ENCODE measurements around the gene FCF1.
"Not testable (repeated sequence)": the region's sequence is repeated elsewhere in the genome, so short reads cannot be mapped to it uniquely, and the experiment has no call there.

Gene FCF1

DNA sequence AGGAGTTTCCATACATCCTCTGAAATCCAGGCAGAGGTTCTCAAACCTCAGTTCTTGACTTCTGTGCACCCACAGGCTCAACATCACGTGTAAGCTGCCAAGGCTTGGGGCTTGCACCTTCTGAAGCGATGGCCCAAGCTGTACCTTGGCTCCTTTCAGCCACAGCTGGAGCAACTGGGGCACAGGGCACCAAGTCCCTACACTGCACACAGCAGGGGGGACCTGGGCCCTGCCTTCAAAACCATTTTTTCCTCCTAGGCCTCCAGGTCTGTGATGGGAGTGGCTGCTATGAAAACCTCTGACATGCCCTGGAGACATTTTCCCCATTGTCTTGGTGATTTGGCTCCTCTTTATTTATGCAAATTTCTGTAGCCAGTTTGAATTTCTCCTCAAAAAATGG is 10.7 kb upstream of the FCF1 start:
- no peak for DNase-seq (ENCODE audit: low read depth in 3 of 3)

DNA sequence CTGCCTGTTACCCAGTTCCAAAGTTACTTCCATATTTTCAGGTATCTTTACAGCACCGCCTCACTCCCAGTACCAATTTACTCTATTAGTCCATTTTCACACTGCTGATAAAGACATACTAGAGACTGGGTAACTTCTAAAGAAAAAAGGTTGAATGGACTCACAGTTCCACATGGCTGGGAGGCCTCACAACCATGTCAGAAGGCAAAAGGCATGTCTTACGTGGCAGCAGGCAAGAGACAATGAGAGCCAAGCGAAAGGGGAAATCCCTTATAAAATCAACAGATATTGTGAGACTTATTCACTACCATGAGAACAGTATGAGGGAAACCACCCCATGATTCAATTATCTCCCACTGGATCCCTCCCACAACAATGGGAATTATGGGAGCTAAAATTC is 9.9 kb upstream of the FCF1 start:
- no peak for DNase-seq (ENCODE audit: low read depth in 3 of 3)

DNA sequence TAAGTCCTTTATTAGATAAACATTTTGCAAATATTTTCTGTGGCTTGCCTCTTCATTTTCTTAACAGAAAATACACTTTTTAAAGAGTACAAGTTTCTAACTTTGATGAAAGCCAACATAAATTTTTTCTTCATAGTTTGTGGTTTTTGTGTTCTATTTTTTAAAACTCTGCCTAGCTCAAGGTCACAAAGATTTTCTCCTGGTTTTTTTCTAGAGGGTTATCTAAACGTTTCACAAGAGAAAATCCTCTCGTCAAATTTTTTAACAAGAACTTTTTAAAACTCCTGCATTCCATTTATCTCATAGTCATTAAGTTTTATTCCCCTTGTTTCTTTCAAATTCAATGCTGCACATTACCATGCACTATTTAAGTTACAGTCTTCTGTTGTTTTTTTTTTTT is 8.3 kb upstream of the FCF1 start:
- no peak for DNase-seq (ENCODE audit: low read depth in 3 of 3)

DNA sequence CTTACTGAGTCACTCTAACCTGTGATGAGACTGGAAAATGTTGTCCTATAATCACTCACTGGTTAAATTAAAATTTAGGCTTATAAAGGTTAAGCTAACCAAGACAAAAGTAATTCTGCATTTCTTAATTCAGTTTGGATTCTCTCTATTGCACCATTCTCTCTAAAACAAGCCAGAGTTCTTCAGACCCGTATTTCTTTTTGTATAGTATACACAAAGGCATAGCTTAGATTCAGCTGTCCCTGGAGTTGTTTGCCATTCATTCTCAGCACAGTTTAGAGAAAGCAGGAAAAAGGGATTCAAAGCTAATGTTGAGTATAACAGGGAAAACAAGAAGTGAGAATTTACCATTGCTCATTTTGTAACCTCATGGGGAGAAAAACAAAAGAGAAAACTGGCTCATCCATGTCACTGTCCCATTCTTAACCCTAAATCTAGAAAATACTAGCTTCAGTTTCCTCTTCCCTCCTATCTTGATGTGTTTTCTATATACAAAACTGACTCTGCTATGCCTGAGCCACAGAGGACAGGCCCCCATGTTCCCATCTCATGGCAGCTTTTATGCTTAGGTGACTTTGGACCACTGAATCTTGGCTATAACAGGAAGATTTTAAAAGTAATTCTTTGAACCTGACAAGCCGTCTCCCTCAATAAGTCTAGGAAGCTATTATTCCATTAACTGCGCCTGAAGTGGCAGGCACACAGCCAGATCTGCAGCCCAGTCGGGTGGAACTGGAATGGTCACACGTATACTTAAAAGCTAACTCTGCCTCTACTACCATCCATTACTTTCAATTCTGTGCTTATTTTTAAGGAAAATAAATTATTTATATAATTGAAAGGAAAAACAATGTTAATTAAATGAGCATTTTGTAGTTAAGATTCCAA is 7.1 kb upstream of the FCF1 start:
- no peak for DNase-seq (ENCODE audit: low read depth in 3 of 3)

DNA sequence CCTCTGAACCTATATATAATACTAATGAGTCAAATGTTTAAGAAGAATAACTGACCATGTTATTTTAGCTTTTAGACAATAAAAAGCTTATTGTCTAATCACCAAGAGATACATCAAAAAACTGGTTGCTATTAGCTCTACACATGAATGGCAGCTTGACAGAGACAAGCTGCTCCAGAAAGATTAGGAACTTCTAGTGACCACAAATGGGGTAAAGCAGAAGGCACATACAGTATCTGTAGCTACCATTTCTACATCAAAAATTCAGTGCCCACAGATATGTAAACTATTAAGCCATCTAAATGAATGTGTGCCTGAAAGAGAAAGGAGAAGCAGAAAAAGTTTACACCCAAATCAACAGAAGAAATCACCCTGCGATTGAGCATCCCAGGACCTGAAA is 2.5 kb upstream of the FCF1 start:
- no peak for DNase-seq (ENCODE audit: low read depth in 3 of 3)

DNA sequence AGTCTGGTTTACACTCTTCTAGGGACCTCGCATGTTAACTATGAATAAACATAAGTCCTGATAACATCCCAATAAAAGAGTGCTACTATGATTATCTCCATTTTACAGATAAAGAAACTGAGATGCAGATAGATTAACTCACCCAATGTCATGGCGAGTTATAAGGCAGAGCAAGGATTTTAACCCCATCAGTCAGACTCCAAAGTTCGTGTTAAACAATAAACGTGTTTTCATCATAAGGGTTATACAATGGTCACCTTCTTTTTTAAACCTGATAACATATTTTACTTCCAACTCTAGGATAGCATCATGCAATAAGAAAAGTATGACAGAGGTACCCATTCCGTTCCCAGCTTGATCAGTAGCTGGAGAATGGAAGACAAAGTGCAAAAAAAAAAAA is 1.3 kb upstream of the FCF1 start:
- no peak for DNase-seq (ENCODE audit: low read depth in 3 of 3)

DNA sequence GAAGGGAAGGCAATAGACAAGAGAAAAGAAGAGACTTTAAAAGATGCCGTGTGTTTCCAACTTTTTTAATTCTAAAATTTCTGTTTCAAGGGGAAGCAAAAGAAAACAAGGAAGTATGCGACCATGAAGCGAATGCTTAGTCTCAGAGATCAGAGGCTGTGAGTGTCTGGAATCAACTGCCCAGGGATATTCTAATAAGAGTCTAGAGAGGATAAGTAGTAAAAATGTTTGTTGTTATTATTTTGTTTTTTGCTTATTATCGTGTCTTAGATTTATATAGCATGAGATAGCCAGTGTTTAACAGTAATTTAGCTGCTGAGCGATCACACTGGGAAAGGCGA is 421 bp downstream of the FCF1 start:
- DNase-seq (ENCODE audit: low read depth in 3 of 3): no peak

DNA sequence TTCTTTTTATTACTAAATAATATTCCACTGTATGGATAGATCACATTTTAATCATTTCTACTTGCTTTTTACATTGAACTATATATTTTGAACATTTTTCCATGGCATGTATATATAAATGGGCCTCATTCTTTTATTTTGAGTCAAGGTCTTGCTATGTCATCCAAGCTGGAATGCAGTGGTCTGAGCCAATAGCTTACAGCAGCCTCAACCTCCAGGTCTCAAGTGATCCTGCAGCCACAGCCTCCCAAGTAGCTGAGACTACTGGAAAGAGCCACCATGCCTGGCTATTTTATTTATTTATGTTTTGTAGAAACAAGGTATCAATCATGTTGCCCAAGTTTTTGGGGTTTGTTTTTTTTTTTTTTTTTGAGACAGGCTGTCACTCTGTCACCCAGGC is 7.6 kb downstream of the FCF1 start:
- no peak for DNase-seq (ENCODE audit: low read depth in 3 of 3)

DNA sequence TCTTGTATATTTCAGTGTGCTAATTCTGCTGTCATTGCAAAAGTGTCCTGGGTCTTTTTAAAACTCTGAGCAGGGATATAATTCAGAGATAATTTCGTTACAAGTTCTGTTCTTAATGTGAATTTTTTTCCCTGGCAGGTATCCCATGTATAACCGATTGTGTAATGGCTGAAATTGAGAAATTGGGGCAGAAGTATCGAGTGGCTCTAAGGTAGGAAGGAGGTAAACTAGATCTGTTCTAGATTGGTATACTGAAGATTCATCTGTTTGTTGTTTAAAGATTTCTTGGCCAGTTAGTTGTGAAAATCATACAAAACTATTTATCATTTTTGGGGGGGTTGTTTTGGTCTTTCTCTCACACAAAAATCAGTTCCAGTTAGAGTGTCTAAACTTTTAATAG is 10.2 kb downstream of the FCF1 start:
- no peak for DNase-seq (ENCODE audit: low read depth in 3 of 3)

DNA sequence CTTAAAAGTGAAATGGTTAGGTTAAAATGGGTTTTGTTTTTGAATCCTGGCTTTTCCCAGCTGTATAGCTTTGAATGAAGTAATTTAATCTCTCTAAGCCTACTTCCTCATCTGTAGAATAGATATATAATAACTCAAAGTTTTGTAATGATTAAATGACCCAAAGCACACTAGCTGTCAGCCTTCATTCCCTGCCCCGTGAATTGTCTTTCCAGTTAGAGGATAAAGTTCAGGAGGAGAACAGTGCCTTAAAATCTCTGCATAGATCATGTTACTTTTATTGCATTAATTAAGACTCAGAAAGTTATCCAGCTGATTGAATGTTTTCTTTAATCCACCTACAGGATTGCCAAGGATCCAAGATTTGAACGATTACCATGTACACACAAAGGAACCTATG is 19.4 kb downstream of the FCF1 start:
- DNase-seq (ENCODE audit: low read depth in 3 of 3): no peak

DNA sequence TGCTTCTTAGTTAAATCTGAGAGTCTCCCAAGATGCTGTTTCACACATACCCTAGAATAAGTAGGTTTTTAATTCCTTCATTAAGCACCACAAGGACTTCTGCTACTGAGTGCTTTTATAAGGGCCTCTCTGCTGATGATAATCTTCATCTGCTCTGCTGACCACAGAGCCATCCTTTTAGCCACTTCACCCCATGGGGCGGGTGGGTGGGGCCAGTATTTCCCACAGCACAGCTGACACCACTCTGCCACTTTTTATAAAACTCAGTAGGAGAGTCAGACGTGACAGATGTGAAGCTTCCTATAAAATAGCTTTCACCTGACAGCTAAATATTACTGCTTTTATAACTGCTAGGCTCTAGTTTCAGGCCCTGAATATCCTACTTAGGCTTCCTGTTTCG is 20.3 kb downstream of the FCF1 start:
- DNase-seq (ENCODE audit: low read depth in 3 of 3): no peak

DNA sequence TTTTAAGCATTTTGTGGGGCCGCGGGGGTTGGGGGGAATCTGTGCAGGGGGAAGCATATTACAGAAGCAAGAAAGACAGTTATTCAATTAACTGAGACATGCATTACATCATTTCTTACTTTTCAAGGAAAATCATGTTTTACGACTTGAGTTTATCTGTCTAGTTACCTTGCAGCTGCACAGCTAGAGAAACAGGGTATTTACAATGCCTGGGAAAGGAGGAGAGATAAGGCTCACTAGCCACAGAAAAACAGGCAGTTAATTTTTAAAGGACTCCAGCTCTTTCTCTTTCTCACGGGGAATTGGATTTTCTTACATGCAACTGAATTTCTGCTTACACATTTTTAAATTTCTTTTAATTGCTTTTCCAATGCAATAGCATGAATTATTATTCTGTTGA is 22.2 kb downstream of the FCF1 start:
- DNase-seq (ENCODE audit: low read depth in 3 of 3): no peak

DNA sequence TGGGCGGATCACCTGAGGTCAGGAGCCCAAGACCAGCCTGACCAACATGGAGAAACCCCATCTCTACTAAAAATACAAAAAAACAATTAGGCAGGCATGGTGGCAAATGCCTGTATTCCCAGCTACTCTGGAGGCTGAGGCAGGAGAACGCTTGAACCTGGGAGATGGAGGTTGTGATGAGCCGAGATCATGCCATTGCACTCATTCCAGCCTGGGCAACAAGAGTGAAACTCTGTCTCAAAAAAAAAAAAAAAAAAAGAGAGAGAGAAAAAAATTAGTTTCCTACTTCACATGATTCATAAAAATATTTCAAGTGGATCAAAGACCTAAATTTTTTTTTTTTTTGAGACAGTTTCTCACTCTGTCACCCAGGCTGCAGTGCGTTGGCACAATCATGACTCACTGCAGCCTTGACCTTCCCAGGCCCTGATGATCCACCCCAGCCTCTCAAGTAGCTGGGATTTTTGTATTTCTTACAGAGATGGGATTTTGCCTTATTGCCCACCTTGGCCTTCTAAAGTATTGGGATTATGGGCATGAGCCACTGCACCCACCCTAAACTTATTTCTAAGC is 24.9 kb downstream of the FCF1 start:
- no peak for DNase-seq (ENCODE audit: low read depth in 3 of 3)

DNA sequence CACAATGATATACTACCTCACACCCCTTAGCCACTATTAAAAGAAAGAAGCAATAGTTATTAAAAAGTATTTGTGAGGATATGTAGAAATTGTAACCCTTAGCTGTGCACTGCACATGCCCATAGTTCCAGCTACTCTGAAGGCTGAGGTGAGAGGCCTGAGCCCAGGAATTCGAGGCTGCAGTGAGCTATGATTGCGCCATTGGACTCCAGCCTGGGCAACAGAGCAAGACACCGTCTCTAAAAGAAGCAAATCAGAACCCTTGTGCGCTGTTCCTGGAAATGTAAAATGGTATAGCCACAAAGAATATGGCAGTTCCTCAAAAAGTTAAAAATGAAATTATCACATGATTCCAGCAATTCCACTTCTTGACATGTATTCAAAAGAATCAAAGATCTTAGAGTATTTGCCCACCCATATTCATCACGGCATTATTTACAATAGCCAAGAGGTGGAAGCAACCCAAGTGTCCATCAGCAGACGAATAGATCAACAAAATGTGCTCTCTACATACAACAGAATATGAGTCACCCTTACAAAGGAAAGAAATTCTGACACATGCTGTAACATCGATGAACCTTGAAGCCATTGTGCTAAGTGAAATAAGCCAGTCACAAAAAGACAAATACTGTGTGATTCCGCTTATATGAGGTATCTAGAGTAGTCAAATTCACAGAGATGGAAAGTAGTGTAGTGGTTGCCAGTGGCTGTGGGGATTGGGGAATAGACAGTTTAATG is 26.5 kb downstream of the FCF1 start:
- DNase-seq (ENCODE audit: low read depth in 3 of 3): no peak

DNA sequence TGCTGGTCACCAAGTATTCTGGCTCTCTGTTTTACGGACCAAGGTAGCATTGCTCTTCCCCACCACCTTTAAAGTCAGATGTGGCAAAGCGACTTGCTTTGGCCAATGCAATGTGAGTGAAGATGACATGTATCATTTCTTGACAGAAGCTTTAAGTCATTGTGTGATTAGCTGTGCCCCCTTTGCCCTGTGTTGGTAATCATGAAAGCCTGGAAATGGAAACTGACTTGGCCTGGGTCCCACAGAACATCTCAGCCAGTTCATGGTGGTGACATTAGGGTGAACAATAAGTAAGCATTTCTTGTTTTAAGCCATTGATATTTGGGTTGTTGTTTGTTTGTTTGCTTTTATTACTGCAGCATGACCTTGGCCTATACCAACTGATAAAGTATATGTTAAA is 34.3 kb downstream of the FCF1 start:
- no peak for DNase-seq (ENCODE audit: low read depth in 3 of 3)

DNA sequence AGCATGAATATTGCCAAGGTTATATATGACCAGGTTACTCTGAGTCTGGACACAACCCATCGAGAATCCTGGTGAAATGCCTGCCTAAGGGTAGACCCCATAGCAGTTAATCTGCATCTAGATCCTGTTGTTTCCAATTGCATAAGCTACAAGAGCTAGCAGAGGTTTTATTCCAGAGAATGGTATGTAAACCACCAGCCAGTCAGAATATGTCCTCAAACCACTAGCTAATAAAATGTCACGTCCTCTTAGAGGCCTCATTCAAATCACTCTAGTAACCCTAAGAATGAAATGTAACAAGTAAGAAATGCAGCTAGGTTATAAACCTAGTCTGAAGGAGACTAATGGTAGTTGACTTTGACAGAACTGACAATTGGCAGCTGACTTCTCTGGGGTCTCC is 41.2 kb downstream of the FCF1 start:
- no peak for DNase-seq (ENCODE audit: low read depth in 3 of 3)

DNA sequence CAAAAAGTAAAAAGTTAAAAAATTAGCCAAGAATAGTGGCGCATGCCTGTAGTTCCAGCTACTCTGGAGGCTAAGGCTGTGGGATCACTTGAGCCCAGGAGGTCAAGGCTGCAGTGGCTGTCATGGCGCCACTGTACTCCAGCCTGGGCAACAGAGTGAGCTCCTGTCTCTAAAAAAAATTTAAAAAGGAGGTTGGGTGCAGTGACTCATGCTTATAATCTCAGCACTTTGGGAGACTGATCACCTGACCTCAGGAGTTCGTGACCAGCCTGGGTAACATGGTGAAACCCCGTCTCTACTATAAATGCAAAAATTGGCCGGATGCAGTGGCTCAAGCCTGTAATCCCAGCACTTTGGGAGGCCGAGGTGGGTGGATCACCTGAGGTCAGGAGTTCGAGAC is 42.0 kb downstream of the FCF1 start:
- DNase-seq (ENCODE audit: low read depth in 3 of 3): no peak

DNA sequence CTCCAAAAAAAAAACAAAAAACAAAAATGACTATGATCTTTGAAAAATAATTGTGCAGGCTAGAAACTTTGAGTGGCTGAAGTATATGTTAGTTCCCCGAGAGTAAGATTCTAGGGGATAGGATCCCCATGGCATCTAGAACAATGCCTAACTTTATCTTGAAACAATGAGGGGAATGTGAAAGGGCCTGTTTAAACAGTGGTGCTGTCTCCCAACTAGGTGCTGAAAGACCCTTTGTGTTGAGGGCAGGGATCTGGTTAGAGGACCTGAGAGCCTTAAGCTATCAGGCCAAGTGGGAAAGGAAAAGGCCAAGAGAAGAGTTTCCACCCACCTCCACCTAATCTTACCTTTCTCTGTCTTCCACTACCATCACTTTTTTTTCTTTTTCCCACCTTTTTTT is 43.4 kb downstream of the FCF1 start:
- DNase-seq (ENCODE audit: low read depth in 3 of 3): no peak

DNA sequence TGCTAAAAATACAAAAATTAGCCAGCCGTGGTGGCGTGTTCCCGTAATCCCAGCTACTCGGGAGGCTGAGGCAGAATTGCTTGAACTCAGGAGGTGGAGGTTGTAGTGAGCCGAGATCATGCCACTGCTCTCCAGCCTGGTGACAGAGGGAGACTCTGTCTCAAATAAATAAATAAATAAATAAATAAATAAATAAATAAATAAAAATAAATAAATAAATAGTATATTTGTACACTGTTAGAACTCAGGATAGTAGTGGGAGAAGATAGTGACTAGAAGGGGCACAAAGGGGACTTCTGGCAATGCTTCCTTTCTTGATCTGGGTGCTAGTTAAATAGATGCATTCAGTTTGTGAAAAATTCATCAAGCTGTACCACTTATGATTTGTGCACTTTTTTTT is 45.6 kb downstream of the FCF1 start:
- not testable (repeated sequence) for DNase-seq (ENCODE audit: low read depth in 3 of 3)

DNA sequence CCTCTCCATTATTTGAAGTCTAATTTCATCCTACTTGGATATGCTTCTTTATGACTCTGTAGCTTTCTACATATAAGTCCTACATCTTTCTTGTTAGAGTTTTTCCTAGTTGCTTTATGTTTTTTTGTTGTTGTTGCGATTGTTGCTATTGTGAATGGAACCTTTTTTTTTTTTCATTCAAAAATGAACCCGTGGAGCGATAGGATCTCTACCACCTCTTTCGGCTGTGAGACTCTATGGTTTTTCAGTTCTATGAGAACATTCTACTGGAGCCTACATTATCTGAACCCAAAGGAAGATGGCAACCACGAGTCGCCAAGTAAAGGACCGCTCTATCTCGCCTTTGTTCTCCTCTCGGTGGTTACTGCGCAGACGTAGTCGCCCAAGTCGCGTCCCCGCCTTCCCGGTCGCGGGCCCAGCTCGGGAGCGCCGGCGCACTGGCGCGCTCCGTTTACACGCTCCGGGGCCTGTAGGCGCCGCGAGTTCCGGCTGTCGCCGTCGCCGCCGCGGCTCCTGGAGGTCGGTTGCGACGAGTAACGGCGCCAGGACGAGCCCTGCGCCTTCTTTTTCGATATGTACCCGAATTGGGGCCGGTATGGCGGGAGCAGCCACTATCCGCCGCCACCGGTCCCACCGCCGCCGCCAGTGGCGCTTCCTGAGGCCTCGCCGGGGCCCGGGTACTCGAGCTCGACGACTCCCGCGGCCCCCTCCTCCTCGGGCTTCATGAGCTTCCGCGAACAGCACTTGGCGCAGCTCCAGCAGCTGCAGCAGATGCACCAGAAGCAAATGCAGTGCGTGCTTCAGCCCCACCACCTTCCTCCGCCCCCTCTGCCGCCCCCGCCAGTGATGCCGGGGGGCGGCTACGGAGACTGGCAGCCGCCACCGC is 50.2 kb downstream of the FCF1 start, which contains the start of gene YLPM1:
TSS of gene YLPM1 (plus strand) at position 400 of the 886 bp plus-strand sequence. CDS start at position 574, 174 bp downstream.
- peak; percentile 81 to 87 (median 82) for DNase-seq (ENCODE audit: low read depth in 3 of 3)

DNA sequence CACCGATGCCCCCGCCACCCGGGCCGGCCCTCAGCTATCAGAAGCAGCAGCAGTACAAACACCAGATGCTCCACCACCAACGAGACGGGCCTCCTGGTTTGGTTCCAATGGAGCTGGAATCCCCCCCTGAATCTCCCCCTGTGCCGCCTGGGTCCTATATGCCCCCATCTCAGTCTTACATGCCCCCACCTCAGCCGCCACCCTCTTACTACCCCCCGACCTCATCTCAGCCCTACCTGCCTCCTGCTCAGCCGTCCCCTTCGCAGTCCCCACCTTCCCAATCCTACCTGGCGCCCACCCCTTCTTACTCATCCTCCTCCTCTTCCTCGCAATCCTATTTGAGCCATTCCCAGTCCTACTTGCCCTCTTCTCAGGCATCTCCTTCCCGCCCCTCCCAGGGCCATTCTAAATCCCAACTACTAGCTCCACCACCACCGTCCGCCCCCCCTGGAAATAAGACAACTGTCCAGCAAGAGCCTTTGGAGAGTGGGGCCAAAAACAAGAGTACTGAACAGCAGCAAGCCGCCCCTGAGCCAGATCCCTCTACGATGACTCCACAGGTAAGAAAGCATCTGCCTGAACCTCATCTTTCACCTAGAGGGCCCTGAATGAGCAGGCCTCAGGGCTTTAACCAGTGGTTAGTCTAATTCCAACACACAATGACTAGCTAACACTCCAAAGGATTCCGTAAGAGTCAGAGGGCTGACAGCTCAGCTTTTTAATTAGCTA is 51.0 kb downstream of the FCF1 start:
- DNase-seq (ENCODE audit: low read depth in 3 of 3): no peak

Data from stimulated activated CD4-positive, alpha-beta T cell treated with anti-CD3 and anti-CD28 coated beads, TNF-alpha, amount 100 ng/mL, for 48 hours (primary cell).